HG03558 (cell line): ENCODE measurements around the gene CORT.
"Not testable (repeated sequence)": the region's sequence is repeated elsewhere in the genome, so short reads cannot be mapped to it uniquely, and the experiment has no call there.

Experiments
- ATAC-seq: cut with Tn5 transposase; IDR thresholded peaks from one replicate; pipeline ENCODE4 v1.9.1; 2021; ENCODE audit warnings: moderate number of reproducible peaks; ENCODE audit not compliant: unreplicated experiment; ENCODE audit errors: extremely low read depth

CORT gene

GRCh38 chr1:10449751-10450150 is at the start of gene CORT:
Gene CORT (plus strand): TSS chr1:10450031. CDS start chr1:10450224, 193 bp downstream.
- no peak for ATAC-seq

- ATAC-seq, result no peak
Observed at GRCh38 chr1:10401281-10401680, 48.5 kb upstream of the CORT start.

- no peak for ATAC-seq
Observed at GRCh38 chr1:10402729-10403274, 47.0 kb upstream of the CORT start.

GRCh38 chr1:10407201-10407600 is 42.6 kb upstream of the CORT start:
- ATAC-seq, result no peak

- ATAC-seq, result no peak
Observed at GRCh38 chr1:10415211-10415930, 34.5 kb upstream of the CORT start.

GRCh38 chr1:10415967-10416366 is 33.9 kb upstream of the CORT start:
- ATAC-seq, result not testable (repeated sequence)

- ATAC-seq, result not testable (repeated sequence)
Observed at GRCh38 chr1:10418741-10419140, 31.1 kb upstream of the CORT start.

- ATAC-seq, result no peak
Observed at GRCh38 chr1:10419351-10419750, 30.5 kb upstream of the CORT start.

- ATAC-seq, result no peak
Observed at GRCh38 chr1:10421637-10422036, 28.2 kb upstream of the CORT start.

- ATAC-seq, result no peak
Observed at GRCh38 chr1:10424034-10424433, 25.8 kb upstream of the CORT start.

- ATAC-seq, result no peak
Observed at GRCh38 chr1:10424651-10425050, 25.2 kb upstream of the CORT start.

- ATAC-seq, result not testable (repeated sequence)
Observed at GRCh38 chr1:10425826-10426534, 23.9 kb upstream of the CORT start.

- not testable (repeated sequence) for ATAC-seq
Observed at GRCh38 chr1:10426535-10426848, 23.3 kb upstream of the CORT start.

GRCh38 chr1:10428984-10429383 is 20.8 kb upstream of the CORT start:
- no peak for ATAC-seq

- no peak for ATAC-seq
Observed at GRCh38 chr1:10429868-10430215, 20.0 kb upstream of the CORT start.

GRCh38 chr1:10430216-10431069 is 19.4 kb upstream of the CORT start, which contains the start of gene CENPS:
Gene CENPS (plus strand): TSS chr1:10430433. CDS start chr1:10430518, 85 bp downstream.
- peak; percentile 54 for ATAC-seq

- no peak for ATAC-seq
Observed at GRCh38 chr1:10431070-10431730, 18.6 kb upstream of the CORT start.

GRCh38 chr1:10432910-10433700 is 16.7 kb upstream of the CORT start:
- ATAC-seq, result no peak

- ATAC-seq, result no peak
Observed at GRCh38 chr1:10433790-10434189, 16.0 kb upstream of the CORT start.
